PC-9 (cell line): ENCODE measurements around the gene RBFOX2. TPM values are rescaled to one million over a fixed set of nuclear protein-coding genes. Genes with fewer than 3 reads are reported as not detected.

ENCODE experiments used
- BruUV-seq: library from RNA; stranded (reverse); fragments of 400-500 nt; replicated peaks from 2 replicates; lab custom pipeline; 2021; lab: Mats Ljungman, UMichigan
- CTCF ChIA-PET: fragments of 300-600 bp; sonication (Branson Sonifier 250); formaldehyde crosslinking; loops from one replicate; lab custom pipeline; 2022; ENCODE audit warnings: antibody characterized with exemption; lab: Charles Lee
- POLR2A ChIA-PET: fragments of 300-600 bp; sonication (Branson Sonifier 250); formaldehyde crosslinking; loops from one replicate; lab custom pipeline; 2022; ENCODE audit warnings: antibody characterized with exemption; ENCODE audit not compliant: unreplicated experiment; lab: Charles Lee
- DNase-seq, 2 experiments: peaks; one replicate each; pipeline versions ENCODE4 v3.0.0 to v3.0.0-alpha.2; 2015 to 2022; ENCODE audit warnings: mixed read lengths in 1 of 2
- H2AFZ ChIP-seq: fragments of 200-600 bp; sonication (generic); 2 replicates; pipeline ENCODE4 v1.8.1; 2017; ENCODE audit warnings: antibody characterized with exemption
- H3F3A ChIP-seq: fragments of 200-600 bp; sonication (generic); 2 replicates; pipeline ENCODE4 v1.8.1; 2017; ENCODE audit warnings: antibody characterized with exemption, mild to moderate bottlenecking, low read depth; ENCODE audit not compliant: insufficient read depth
- H3K27ac ChIP-seq: fragments of 200-600 bp; sonication (generic); 2 replicates; pipeline ENCODE4 v1.6.1; 2016; ENCODE audit warnings: mixed run types
- H3K27me3 ChIP-seq: fragments of 200-600 bp; sonication (generic); 2 replicates; pipeline ENCODE4 v1.6.1; 2016; ENCODE audit warnings: low read depth, mixed run types; ENCODE audit not compliant: insufficient read depth
- H3K36me3 ChIP-seq: fragments of 200-600 bp; sonication (generic); 2 replicates; pipeline ENCODE4 v1.6.1; 2016; ENCODE audit warnings: low read depth, mixed run types
- H3K4me1 ChIP-seq: fragments of 200-600 bp; sonication (generic); replicated peaks from 2 replicates; pipeline ENCODE4 v1.6.1; 2016; ENCODE audit warnings: mixed run types; ENCODE audit not compliant: insufficient read depth
- H3K4me2 ChIP-seq: fragments of 200-600 bp; sonication (generic); 2 replicates; pipeline ENCODE4 v1.6.1; 2017; ENCODE audit warnings: mixed run types
- H3K4me3 ChIP-seq: fragments of 200-600 bp; sonication (generic); 2 replicates; pipeline ENCODE4 v1.6.1; 2016; ENCODE audit warnings: mixed run types
- H3K79me2 ChIP-seq: fragments of 200-600 bp; sonication (generic); 2 replicates; pipeline ENCODE4 v1.6.1; 2017; ENCODE audit warnings: low read depth, mixed run types
- H3K9me2 ChIP-seq: fragments of 200-600 bp; sonication (generic); 2 replicates; pipeline ENCODE4 v1.8.1; 2017; ENCODE audit warnings: mild to moderate bottlenecking; ENCODE audit not compliant: insufficient read depth
- H3K9me3 ChIP-seq: fragments of 200-600 bp; sonication (generic); 2 replicates; pipeline ENCODE4 v1.8.1; 2016; ENCODE audit warnings: low read depth; ENCODE audit not compliant: insufficient read depth
- H4K20me1 ChIP-seq: fragments of 200-600 bp; sonication (generic); 2 replicates; pipeline ENCODE4 v1.8.1; 2017; ENCODE audit not compliant: insufficient read depth
- CTCF ChIP-seq: fragments of 200-600 bp; sonication (generic); conservative IDR thresholded peaks from 2 replicates; pipeline ENCODE4 v1.6.1; 2017; ENCODE audit warnings: mixed run types, antibody characterized with exemption, mild to moderate bottlenecking, moderate library complexity
- EZH2 ChIP-seq: fragments of 200-600 bp; sonication (generic); IDR thresholded peaks from 2 replicates; pipeline ENCODE4 v1.8.0; 2017; ENCODE audit warnings: antibody characterized with exemption, low read depth
- intact Hi-C: fragments of 100-400 bp; cut with micrococcal nuclease; formaldehyde crosslinking; loops from one replicate; pipeline ENCODE4 v1.10.0; 2022; ENCODE audit not compliant: unreplicated experiment
- total RNA-seq: library from RNA; stranded (reverse); gene quantifications from 2 replicates; pipeline ENCODE4 v1.2.3, GENCODE V29; 2021

RBFOX2 gene
- total RNA-seq, 1 experiment from 2014 or later: 109 TPM

GRCh38 chr22:35971456-35972119 lies 57.0 kb downstream of the RBFOX2 start:
- no peak overlapping the region for H2AFZ ChIP-seq

GRCh38 chr22:35970616-35971455 lies 57.8 kb downstream of the RBFOX2 start:
- H3K9me2 ChIP-seq: no peaks in the 10 kb centered on the region
- H3K4me2 ChIP-seq: no peak overlapping the region
- no peak for DNase-seq
- BruUV-seq: no TSS peak
- no peak overlapping the region for H3K27ac ChIP-seq
- CTCF ChIA-PET: interaction anchor here (0.8 to 1.1 kb wide), 2 partner anchors 28 to 96 kb away, joined by 4 to 14 read pairs; no protein-coding TSS in a partner anchor
- TF ChIP-seq CTCF (no peak), EZH2 (no peak)
- H3K79me2 ChIP-seq: peaks cover 96% of the 10 kb centered on the region
- no peaks in the 10 kb centered on the region for H3K36me3 ChIP-seq
- no peaks in the 10 kb centered on the region for H3K27me3 ChIP-seq
- no peak overlapping the region for H3K4me3 ChIP-seq
- POLR2A ChIA-PET: interaction anchor here (0.6 kb wide), 1 partner anchor 70 kb away, joined by 8 read pairs; no protein-coding TSS in a partner anchor
- peaks cover 38% of the 10 kb centered on the region for H4K20me1 ChIP-seq
- H3K4me1 ChIP-seq: peaks cover 16% of the 10 kb centered on the region
- peaks cover 32% of the 10 kb centered on the region; the same call in 1 of the 2 replicates for H3F3A ChIP-seq
- no peaks in the 10 kb centered on the region for H3K9me3 ChIP-seq
- no peak overlapping the region for H2AFZ ChIP-seq
- intact Hi-C loops: no loop called here

More at GRCh38 chr22:35971456-35972119, 57.0 kb downstream of the RBFOX2 start:
- CTCF ChIA-PET: interaction anchor here (0.8 kb wide), 1 partner anchor 95 kb away, joined by 4 read pairs; no protein-coding TSS in a partner anchor
- H3K27ac ChIP-seq: no peak overlapping the region
- intact Hi-C loops: no loop called here
- peaks cover 16% of the 10 kb centered on the region for H3K4me1 ChIP-seq
- no peak overlapping the region for H3K4me2 ChIP-seq
- no peaks in the 10 kb centered on the region for H3K9me2 ChIP-seq
- TF ChIP-seq EZH2 (no peak), CTCF (no peak)
- peaks cover 94% of the 10 kb centered on the region for H3K79me2 ChIP-seq
- H3K27me3 ChIP-seq: no peaks in the 10 kb centered on the region
- peaks cover 34% of the 10 kb centered on the region for H4K20me1 ChIP-seq
- H3F3A ChIP-seq: peaks cover 32% of the 10 kb centered on the region; the same call in 1 of the 2 replicates
- H3K9me3 ChIP-seq: no peaks in the 10 kb centered on the region
- DNase-seq: no peak
- no TSS peak for BruUV-seq
- H3K36me3 ChIP-seq: no peaks in the 10 kb centered on the region
- no peak overlapping the region for H3K4me3 ChIP-seq
- POLR2A ChIA-PET: interaction anchor here (0.6 kb wide), 4 partner anchors 69 to 238 kb away, joined by 4 to 15 read pairs (median 11); no protein-coding TSS in a partner anchor

GRCh38 chr22:35967046-35967397 lies 61.6 kb downstream of the RBFOX2 start:
- CTCF ChIA-PET: interaction anchor here (0.6 to 0.7 kb wide), 3 partner anchors 11 to 1439 kb away, joined by 3 to 4 read pairs (median 3); no protein-coding TSS in a partner anchor

More at GRCh38 chr22:35967046-35967397, 61.6 kb downstream of the RBFOX2 start:
- POLR2A ChIA-PET: interaction anchor here (0.7 kb wide), 1 partner anchor 524 kb away, joined by 5 read pairs; no protein-coding TSS in a partner anchor
- no peaks in the 10 kb centered on the region for H3K9me2 ChIP-seq
- H3K4me1 ChIP-seq: peaks cover 9% of the 10 kb centered on the region
- no peaks in the 10 kb centered on the region for H3K36me3 ChIP-seq
- H2AFZ ChIP-seq: no peak overlapping the region
- peaks cover 13% of the 10 kb centered on the region; the same call in 1 of the 2 replicates for H3F3A ChIP-seq
- H3K79me2 ChIP-seq: peaks cover 94% of the 10 kb centered on the region
- no TSS peak for BruUV-seq
- no peaks in the 10 kb centered on the region for H3K9me3 ChIP-seq
- no peak overlapping the region for H3K4me2 ChIP-seq
- H3K4me3 ChIP-seq: no peak overlapping the region
- TF ChIP-seq EZH2 (no peak), CTCF (no peak)
- H3K27me3 ChIP-seq: no peaks in the 10 kb centered on the region
- intact Hi-C loops: no loop called here
- no peak for DNase-seq
- peaks cover 23% of the 10 kb centered on the region for H4K20me1 ChIP-seq
- H3K27ac ChIP-seq: no peak overlapping the region
